ENCODE measurements around the gene SMTNL1. TPM values are rescaled to one million over a fixed set of nuclear protein-coding genes. Genes with fewer than 3 reads are reported as not detected.
"Not testable (repeated sequence)": the region's sequence is repeated elsewhere in the genome, so short reads cannot be mapped to it uniquely, and the experiment has no call there.

SMTNL1 gene
- polyA plus RNA-seq, 1 experiment: not detected

DNA sequence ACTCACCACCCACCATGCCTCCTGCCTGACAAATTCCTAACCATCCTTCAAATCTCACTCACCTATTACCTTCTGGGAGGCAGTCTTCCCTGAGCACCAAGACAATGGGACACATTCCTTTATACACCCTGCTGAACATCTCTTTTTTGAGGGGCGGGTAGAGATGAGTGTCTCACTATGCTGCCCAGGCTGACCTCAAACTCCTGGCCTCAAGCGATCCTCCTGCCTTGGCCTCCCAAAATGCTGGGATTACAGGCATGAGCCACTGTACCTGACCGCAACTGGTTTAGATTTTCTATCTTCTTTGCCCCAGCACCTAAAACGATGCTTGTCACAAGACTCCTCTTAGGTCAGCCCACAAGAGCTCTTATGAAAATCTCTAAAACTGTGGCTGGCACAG is 14.0 kb upstream of the SMTNL1 start:
- DNase-seq (ENCODE audit: low read depth): no peak
- H3K27me3 ChIP-seq (ENCODE audit: control insufficient read depth, insufficient read depth, low read length): no peaks in the 10 kb centered on the region
- ChIA-PET CTCF (interaction anchor here (4.0 to 12.6 kb wide), 3 partner anchors 29 to 66 kb away, joined by 20 to 182 read pairs (median 148); partner anchors contain the start of gene RTN4RL2), POLR2A (no interaction called here)
- no peak overlapping the region for H3K4me3 ChIP-seq (ENCODE audit: low read depth, low read length)
- TF ChIP-seq, protein P1, sequence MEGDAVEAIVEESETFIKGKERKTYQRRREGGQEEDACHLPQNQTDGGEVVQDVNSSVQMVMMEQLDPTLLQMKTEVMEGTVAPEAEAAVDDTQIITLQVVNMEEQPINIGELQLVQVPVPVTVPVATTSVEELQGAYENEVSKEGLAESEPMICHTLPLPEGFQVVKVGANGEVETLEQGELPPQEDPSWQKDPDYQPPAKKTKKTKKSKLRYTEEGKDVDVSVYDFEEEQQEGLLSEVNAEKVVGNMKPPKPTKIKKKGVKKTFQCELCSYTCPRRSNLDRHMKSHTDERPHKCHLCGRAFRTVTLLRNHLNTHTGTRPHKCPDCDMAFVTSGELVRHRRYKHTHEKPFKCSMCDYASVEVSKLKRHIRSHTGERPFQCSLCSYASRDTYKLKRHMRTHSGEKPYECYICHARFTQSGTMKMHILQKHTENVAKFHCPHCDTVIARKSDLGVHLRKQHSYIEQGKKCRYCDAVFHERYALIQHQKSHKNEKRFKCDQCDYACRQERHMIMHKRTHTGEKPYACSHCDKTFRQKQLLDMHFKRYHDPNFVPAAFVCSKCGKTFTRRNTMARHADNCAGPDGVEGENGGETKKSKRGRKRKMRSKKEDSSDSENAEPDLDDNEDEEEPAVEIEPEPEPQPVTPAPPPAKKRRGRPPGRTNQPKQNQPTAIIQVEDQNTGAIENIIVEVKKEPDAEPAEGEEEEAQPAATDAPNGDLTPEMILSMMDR (IDR thresholded peaks at IDR 0.05; ENCODE audit: insufficient read depth, low read depth, low read length): no peak
- H3K36me3 ChIP-seq (ENCODE audit: control insufficient read depth, insufficient read depth, low read length): peaks cover 2% of the 10 kb centered on the region; the same call in 1 of the 2 replicates

- no peaks in the 10 kb centered on the region for H3K27me3 ChIP-seq (ENCODE audit: control insufficient read depth, insufficient read depth, low read length)
- H3K4me3 ChIP-seq (ENCODE audit: low read depth, low read length): no peak overlapping the region
- TF ChIP-seq, protein P1 (IDR thresholded peaks at IDR 0.05; ENCODE audit: insufficient read depth, low read depth, low read length): peak; percentile 91
- POLR2A ChIA-PET: no interaction called here
- H3K36me3 ChIP-seq (ENCODE audit: control insufficient read depth, insufficient read depth, low read length): peaks cover 2% of the 10 kb centered on the region; the same call in 1 of the 2 replicates
- no peak for DNase-seq (ENCODE audit: low read depth)
- CTCF ChIA-PET: interaction anchor here (0.5 to 12.6 kb wide), 36 partner anchors 9 to 986 kb away, joined by 3 to 182 read pairs (median 6); partner anchors contain the start of genes RTN4RL2, SLC43A1, SMTNL1 and UBE2L6
These were observed 10.3 kb upstream of the SMTNL1 start for GRCh38 chr11:57527056-57527631.

DNA sequence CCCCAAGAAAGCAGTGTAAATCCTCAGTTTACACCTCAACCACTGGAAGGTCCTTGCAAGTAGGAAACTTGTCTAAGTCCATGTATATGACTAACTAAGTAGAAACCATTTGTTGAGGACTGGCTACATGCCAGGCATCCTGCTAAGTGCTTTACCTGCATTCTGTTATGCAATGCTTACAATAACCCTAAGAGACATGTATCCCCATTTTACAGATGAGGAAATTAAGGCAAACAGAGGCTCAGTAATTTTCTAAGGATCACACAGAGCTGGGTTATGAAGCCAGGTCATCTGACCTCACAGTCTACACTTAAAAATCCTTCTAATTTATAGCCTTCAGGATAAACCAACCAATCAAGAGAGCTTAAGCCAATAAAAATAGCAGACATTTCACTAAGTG is 8.4 kb upstream of the SMTNL1 start:
- TF ChIP-seq, protein P1 (IDR thresholded peaks at IDR 0.05; ENCODE audit: insufficient read depth, low read depth, low read length): no peak
- ChIA-PET POLR2A (interaction anchor here (0.6 kb wide), 1 partner anchor 246 kb away, joined by 3 read pairs; no protein-coding TSS in a partner anchor), CTCF (interaction anchor here (0.6 to 12.6 kb wide), 8 partner anchors 12 to 180 kb away, joined by 3 to 182 read pairs (median 24); partner anchors contain the start of genes SLC43A1 and UBE2L6)
- DNase-seq (ENCODE audit: low read depth): no peak
- Histone ChIP-seq H3K27me3 (ENCODE audit: control insufficient read depth, insufficient read depth, low read length) (no peaks in the 10 kb centered on the region), H3K36me3 (ENCODE audit: control insufficient read depth, insufficient read depth, low read length) (peaks cover 2% of the 10 kb centered on the region; the same call in 1 of the 2 replicates), H3K4me3 (ENCODE audit: low read depth, low read length) (no peak overlapping the region)

GRCh38 chr11:57530215-57530595 is 7.2 kb upstream of the SMTNL1 start:
- ChIA-PET POLR2A (no interaction called here), CTCF (interaction anchor here (0.6 to 12.6 kb wide), 4 partner anchors 36 to 181 kb away, joined by 3 to 182 read pairs (median 92); no protein-coding TSS in a partner anchor)
- TF ChIP-seq, protein P1 (IDR thresholded peaks at IDR 0.05; ENCODE audit: insufficient read depth, low read depth, low read length): no peak
- H3K36me3 ChIP-seq (ENCODE audit: control insufficient read depth, insufficient read depth, low read length): peaks cover 2% of the 10 kb centered on the region; the same call in 1 of the 2 replicates
- DNase-seq (ENCODE audit: low read depth): no peak
- peak overlapping the region; percentile 91 for H3K4me3 ChIP-seq (ENCODE audit: low read depth, low read length)
- no peaks in the 10 kb centered on the region for H3K27me3 ChIP-seq (ENCODE audit: control insufficient read depth, insufficient read depth, low read length)

DNA sequence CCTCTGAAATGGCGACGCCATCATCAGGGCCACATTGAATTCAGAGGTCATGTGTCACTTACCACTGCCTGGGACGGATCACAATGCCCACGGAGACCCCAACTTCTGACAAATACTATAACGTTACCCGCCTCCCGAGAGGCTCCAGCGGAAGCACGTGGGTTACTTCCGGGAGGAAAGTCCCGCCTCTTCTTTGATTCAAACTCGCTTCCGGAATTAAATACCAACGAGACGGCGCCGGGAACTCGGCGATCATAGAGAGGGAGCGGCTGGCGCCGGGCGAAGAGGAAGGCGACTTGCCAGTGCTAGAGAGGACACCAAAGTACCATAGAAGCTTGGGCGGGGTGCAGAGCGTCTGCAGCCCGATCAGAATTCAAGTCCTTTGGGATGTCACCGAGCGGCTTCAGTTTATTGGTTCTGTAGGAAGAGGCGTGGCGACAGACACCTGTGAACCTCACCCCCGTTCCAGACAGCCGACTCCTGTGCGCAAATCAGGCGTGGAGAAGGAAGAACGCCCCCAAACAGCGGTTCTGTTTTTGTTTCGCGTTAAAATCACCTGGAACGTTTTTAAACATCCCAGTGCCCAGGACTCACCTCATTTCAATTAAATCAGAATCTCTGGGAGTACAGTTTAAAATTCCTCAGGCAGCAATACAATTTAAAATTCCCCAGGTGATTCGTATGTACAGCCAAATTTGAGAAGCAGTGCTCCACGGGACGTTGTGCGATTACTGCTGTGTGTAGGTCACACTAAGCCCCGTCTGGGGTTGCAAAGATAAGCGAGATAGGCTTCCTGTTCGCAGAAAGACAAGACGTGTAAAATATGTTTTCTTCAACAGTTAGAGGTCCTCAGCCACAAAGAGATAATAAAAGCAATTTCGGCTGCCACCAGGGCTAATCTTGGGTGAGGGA is 6.5 kb upstream of the SMTNL1 start, which contains the start of gene TIMM10:
TIMM10 (minus strand) TSS at position 159 of the 912 bp plus-strand sequence. CDS start 565 bp downstream, outside the sequence.
- ChIA-PET POLR2A (no interaction called here), CTCF (interaction anchor here (1.4 to 12.6 kb wide), 4 partner anchors 12 to 114 kb away, joined by 3 to 182 read pairs (median 76); no protein-coding TSS in a partner anchor)
- Histone ChIP-seq H3K36me3 (ENCODE audit: control insufficient read depth, insufficient read depth, low read length) (peaks cover 2% of the 10 kb centered on the region; the same call in 1 of the 2 replicates), H3K27me3 (ENCODE audit: control insufficient read depth, insufficient read depth, low read length) (no peaks in the 10 kb centered on the region), H3K4me3 (ENCODE audit: low read depth, low read length) (peak within 1 kb of the TSS; percentile 91)
- peak; percentile 91 for DNase-seq (ENCODE audit: low read depth)
- TF ChIP-seq, protein P1 (IDR thresholded peaks at IDR 0.05; ENCODE audit: insufficient read depth, low read depth, low read length): no peak

- H3K27me3 ChIP-seq (ENCODE audit: control insufficient read depth, insufficient read depth, low read length); H3K4me3 ChIP-seq (ENCODE audit: low read depth, low read length); H3K36me3 ChIP-seq (ENCODE audit: control insufficient read depth, insufficient read depth, low read length); DNase-seq (ENCODE audit: low read depth): not testable (repeated sequence)
- CTCF ChIA-PET: interaction anchor here (1.1 to 1.4 kb wide), 4 partner anchors 33 to 266 kb away, joined by 3 to 6 read pairs (median 4); partner anchors contain the start of gene UBE2L6
- POLR2A ChIA-PET: interaction anchor here (0.7 kb wide), 1 partner anchor 110 kb away, joined by 3 read pairs; no protein-coding TSS in a partner anchor
These were observed 2.9 kb upstream of the SMTNL1 start for GRCh38 chr11:57534449-57534848.
